GM10266 (cell line): ENCODE results near the gene IKZF5.

Experiments used
- DNase-seq: peaks from one replicate; pipeline ENCODE4 v3.0.0; 2012; ENCODE audit errors: extremely low spot score
- TF ChIP-seq, protein P1 (sequence below): IDR thresholded peaks from 2 replicates; pipeline ENCODE4 v1.5.1; 2012; ENCODE audit warnings: mild to moderate bottlenecking, low read depth; ENCODE audit not compliant: control insufficient read depth, insufficient read depth; ENCODE audit errors: missing control alignments

The IKZF5 gene

DNA sequence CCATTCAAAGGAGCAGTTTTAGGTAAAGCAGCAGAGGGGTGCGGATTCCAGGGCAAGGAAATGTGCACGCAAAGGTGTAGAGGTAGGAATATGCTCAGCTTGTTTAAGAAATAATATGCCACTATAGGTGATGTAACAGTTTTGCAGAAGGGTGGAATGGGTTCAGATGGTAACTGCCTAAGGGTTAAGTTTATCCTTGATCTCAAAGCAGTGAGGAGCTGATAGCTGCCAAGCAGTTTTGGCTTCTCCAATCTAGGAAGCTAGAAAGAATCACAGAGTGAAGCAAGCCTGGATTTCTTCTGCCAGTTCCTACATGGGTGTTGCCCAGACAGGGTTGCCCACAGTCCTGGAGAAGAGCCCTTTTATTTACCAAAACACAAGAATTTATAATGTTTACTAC is 6.2 kb upstream of the IKZF5 start:
- no peak for DNase-seq
- TF ChIP-seq, protein P1, sequence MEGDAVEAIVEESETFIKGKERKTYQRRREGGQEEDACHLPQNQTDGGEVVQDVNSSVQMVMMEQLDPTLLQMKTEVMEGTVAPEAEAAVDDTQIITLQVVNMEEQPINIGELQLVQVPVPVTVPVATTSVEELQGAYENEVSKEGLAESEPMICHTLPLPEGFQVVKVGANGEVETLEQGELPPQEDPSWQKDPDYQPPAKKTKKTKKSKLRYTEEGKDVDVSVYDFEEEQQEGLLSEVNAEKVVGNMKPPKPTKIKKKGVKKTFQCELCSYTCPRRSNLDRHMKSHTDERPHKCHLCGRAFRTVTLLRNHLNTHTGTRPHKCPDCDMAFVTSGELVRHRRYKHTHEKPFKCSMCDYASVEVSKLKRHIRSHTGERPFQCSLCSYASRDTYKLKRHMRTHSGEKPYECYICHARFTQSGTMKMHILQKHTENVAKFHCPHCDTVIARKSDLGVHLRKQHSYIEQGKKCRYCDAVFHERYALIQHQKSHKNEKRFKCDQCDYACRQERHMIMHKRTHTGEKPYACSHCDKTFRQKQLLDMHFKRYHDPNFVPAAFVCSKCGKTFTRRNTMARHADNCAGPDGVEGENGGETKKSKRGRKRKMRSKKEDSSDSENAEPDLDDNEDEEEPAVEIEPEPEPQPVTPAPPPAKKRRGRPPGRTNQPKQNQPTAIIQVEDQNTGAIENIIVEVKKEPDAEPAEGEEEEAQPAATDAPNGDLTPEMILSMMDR = no peak

DNA sequence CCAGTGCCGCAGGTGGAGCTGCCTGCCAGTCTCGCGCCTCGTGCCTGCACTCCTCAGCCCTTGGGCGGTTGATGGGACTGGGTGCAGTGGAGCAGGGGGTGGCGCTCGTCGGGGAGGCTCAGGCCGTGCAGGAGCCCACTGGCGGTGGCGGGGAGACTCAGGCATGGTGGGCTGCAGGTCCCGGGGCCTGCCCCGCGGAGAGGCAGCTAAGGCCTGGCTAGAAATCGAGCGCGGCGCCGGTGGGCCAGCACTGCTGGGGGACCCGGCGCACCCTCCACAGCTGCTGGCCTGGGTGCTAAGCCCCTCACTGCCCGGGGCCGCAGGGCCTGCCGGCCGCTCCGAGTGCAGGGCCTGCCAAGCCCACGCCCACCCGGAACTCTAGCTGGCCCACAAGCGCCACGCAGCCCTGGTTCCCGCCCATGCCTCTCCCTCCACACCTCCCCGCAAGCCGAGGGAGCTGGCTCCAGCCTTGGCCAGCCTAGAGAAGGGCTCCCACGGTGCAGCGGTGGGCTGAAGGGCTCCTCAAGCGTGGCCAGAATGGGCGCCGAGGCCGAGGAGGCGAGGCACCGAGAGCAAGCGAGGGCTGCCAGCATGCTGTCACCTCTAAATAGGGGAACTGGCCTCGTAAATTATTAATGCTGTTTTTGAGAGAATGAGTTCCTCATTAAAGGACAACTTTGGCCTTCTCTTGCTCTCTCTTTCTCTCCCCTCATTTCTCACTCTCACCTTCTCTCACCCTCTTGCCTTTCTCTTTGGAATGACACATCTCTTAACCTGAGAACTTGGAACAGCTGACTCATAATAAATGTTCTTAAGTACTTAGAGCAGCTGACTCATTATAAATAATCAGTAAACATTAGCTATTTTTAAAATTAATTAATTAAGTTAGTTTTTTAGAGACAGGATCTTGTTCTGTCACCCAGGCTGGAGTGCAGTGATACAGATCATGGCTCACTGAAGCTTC is 5.1 kb upstream of the IKZF5 start:
- TF ChIP-seq, protein P1 = no peak
- no peak for DNase-seq

DNA sequence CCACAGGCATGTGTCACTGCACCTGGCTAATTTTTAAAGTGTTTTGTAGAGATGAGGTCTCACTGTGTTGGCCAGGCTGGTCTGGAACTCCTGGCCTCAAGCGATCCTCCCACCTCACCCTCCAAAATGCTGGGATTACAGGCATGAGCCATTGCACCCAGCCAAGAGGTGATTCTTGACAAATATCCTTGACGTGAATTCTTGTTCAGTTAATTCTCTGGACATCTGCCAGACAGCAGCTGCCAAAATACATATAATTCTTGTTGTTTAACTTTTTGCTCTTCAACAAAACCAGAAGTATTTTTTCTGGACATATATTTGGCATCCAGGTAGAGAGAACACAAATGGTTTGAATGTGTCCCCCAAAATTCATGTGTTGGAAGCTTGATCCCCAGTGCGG is 3.4 kb upstream of the IKZF5 start:
- no peak for DNase-seq
- TF ChIP-seq, protein P1 = no peak

DNA sequence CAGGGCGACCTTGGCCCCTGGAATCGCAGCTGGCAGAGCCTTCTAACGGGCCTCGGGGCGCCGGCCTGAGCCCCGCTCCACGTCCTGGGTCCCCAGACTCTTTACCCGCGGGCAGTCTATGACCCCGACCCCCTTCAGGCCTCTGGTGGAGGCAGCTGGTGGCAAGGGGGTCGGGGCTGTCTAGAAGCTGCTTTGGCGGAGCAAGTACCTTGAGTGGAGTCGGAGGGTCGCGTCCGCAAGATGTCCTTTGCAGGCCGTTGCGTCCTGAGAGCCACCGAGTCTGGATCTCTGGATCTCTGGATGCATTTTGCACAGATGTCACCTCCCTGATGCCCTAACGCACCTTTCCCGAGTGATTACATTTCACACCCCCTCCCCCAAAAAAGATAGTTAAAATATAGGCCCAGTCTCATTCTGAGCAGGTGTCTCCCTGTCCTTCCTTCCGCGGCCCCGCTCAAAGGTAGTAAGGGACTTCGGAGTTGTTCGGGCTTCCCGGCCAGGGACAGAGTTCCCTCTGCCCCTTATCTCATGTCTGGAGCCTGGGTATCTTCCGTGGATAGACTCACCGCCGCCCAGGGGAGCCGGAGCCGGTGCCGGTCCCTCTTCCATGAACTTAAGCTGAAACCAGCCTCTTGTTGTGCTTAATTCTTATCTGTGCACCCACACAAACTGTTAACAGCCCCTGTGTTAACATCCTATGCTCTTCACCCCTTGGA is 668 bp upstream of the IKZF5 start:
- TF ChIP-seq, protein P1 = no peak
- peak; percentile 38 for DNase-seq

DNA sequence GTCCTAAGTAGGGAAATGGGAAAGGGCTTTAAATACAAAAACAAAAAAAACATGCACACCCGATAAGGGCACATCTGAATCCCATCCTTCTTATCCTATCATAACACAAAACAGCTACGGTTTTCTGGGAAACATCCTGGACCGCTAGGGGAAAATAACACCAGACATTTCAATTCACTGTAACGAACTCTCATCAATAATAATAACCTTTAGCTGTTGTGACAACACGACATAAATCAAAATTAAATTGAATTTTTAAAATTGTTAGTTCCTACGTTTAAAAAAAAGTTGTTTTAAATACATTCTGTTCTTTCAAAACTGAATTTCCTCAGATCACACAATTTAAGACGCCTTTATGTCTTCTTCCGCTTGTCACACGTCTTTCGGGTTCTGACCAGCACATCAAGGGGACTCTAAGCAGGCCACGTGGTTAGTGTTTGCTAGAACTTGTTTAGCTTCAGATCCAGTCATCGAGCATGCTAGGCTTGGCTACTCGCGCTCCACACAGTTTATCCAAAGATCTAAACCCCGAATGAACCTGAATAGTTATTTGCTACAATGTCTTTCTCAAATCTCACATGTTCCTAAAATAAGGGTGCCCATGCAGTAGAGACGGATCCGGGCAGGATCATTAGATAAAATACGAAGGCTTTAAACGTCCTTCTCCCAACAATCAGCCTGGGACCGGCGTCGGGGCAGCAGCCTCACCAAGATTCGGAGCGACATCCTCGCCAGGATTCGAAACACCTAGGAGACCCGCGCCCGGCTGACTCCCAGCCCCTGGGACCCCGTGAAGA is 839 bp downstream of the IKZF5 start:
- DNase-seq = peak; percentile 61
- TF ChIP-seq, protein P1 = no peak

DNA sequence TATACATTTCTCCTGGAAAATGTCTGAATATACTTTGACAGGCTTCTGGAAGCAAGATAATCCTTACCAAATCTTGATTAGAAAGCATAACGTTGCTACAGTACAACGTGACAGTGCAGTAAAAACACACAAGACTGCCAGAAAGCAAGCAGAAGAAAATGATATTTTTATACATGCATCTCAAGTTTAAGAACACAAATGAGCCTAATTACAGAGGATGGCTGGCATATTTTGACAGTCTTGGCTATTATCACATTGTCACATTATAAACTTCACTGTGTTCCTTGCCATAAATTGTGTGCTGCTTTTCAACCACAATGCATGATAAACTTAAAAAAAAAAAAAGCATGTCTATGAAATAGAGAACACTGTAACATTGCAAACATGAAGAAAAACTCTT is 4.3 kb downstream of the IKZF5 start:
- TF ChIP-seq, protein P1 = no peak

More for the DNA sequence above, 4.3 kb downstream of the IKZF5 start:
- no peak for DNase-seq
